Right lobe of liver (tissue), 6 donors: Measurements from ENCODE around the gene DCAF12. TPM values are rescaled to one million over a fixed set of nuclear protein-coding genes. Genes with fewer than 3 reads are reported as not detected.

ENCODE experiments used
- ATAC-seq, 4 donors: fragments of 200-7000 bp; cut with Tn5 transposase; one replicate each; pipeline ENCODE4 v1.9.1; 2020; ENCODE audit warnings: mild to moderate bottlenecking in 4 of 4, moderate library complexity in 4 of 4
- DNase-seq, 3 donors: peaks; one replicate each; pipeline ENCODE4 v3.0.0-alpha.2; 2020
- H3K27ac ChIP-seq, 3 donors: fragments of 200-600 bp; one replicate each; pipeline ENCODE4 v1.8.0; 2022
- H3K27me3 ChIP-seq, 2 donors: fragments of 200-600 bp; one replicate each; pipeline ENCODE4 v1.8.0; 2022
- H3K36me3 ChIP-seq, 4 donors: fragments of 200-600 bp; sonication (generic) in 1 of 4; one replicate each; pipeline versions ENCODE4 v1.5.1 to v1.8.0; 2017 to 2022; ENCODE audit warnings: control low read depth in 1 of 4
- H3K4me1 ChIP-seq, 4 donors: fragments of 200-600 bp; sonication (generic) in 1 of 4; one replicate each; pipeline versions ENCODE4 v1.5.1 to v1.8.0; 2017 to 2022; ENCODE audit warnings: control low read depth in 1 of 4
- H3K4me3 ChIP-seq, 3 donors: fragments of 200-600 bp; one replicate each; pipeline ENCODE4 v1.8.0; 2022
- H3K9me3 ChIP-seq, 4 donors: fragments of 200-600 bp; sonication (generic) in 1 of 4; one replicate each; pipeline versions ENCODE4 v1.5.1 to v1.8.0; 2017 to 2022; ENCODE audit warnings: control low read depth in 1 of 4
- POLR2A ChIP-seq: fragments of 450-650 bp; IDR thresholded peaks from one replicate; pipeline ENCODE4 v1.6.1; 2017; ENCODE audit warnings: antibody characterized with exemption, mild to moderate bottlenecking
- WGBS: methylation state at CpG from one replicate; pipeline ENCODE4 v1.1.6; 2018; ENCODE audit warnings: low coverage, low lambda C conversion rate; ENCODE audit not compliant: insufficient coverage; ENCODE audit errors: missing lambda C conversion rate; 5-methylcytosine and 5-hydroxymethylcytosine counted together
- intact Hi-C, 2 donors: fragments of 100-400 bp; cut with DNase I; formaldehyde crosslinking; loops; one replicate each; pipeline versions ENCODE4 v1.11.2 to v1.14.1; 2022
- total RNA-seq, 6 experiments: library from RNA; depleted of rRNA in 2 of 6; stranded (reverse); fragments of >200 nt in 2 of 6; fragmentation: NEBNext Ultra II Directional in 3 of 6; extraction: Animal tissue kit (Norgen Biotek cat#: 25700) in 3 of 6; gene quantifications; one replicate each; pipeline versions ENCODE4 v1.1.0 to v1.2.4, GENCODE V29; 2016 to 2023
- TF ChIP-seq, protein P1 (sequence below), 4 donors: fragments of 200-600 bp in 3 of 4; fragments of 450-650 bp in 1 of 4; IDR thresholded peaks; one replicate each; pipeline versions ENCODE4 v1.5.1 to v1.8.0; 2016 to 2022; ENCODE audit warnings: antibody characterized with exemption in 4 of 4, mild to moderate bottlenecking in 2 of 4
- donor health status: DM: no; HTN: yes; CAD: no.
- donor health status: DM: no; HTN: no; CAD: no.
- donor health status: DM: no; HTN: no; CAD: no.
- donor health status: DM: no; HTN: yes; CAD: no.
- donor health status: DM: no; HTN: yes; CAD: no.

Gene DCAF12
- total RNA-seq, 6 experiments from 2014 or later: 14.9 to 21.0 (median 17.5) TPM

DNA sequence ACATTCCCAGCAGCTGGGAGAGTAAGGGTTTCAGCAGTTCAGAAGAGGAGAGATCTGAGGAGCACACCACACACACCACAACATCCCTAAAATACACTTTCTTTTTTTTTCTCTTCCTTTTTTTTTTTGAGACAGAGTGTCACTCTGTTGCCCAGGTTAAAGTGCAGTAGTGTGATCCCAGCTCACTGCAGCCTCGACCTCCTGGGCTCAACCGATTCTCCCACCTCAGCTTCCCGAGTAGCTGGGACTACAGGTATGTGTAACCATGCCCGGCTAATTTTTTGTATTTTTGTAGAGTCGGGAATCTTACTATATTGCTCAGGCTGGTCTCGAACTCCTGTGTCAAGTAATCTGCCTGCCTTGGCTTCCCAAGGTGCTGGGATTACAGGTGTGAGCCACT, 42.6 kb upstream of the DCAF12 start:
- TF ChIP-seq POLR2A: no peak
- TF ChIP-seq, protein P1, sequence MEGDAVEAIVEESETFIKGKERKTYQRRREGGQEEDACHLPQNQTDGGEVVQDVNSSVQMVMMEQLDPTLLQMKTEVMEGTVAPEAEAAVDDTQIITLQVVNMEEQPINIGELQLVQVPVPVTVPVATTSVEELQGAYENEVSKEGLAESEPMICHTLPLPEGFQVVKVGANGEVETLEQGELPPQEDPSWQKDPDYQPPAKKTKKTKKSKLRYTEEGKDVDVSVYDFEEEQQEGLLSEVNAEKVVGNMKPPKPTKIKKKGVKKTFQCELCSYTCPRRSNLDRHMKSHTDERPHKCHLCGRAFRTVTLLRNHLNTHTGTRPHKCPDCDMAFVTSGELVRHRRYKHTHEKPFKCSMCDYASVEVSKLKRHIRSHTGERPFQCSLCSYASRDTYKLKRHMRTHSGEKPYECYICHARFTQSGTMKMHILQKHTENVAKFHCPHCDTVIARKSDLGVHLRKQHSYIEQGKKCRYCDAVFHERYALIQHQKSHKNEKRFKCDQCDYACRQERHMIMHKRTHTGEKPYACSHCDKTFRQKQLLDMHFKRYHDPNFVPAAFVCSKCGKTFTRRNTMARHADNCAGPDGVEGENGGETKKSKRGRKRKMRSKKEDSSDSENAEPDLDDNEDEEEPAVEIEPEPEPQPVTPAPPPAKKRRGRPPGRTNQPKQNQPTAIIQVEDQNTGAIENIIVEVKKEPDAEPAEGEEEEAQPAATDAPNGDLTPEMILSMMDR (IDR thresholded peaks at IDR 0.05): no peak
- Histone ChIP-seq H3K27ac (no peak overlapping the region), H3K4me3 (no peak overlapping the region), H3K9me3 (no peaks in the 10 kb centered on the region), H3K36me3 (no peaks in the 10 kb centered on the region), H3K27me3 (no peaks in the 10 kb centered on the region), H3K4me1 (no peaks in the 10 kb centered on the region)
- WGBS: 52% methylated on average over 6 of the region's 6 CpGs
- ATAC-seq: no peak
- intact Hi-C loops: no loop called here
- no peak for DNase-seq

DNA sequence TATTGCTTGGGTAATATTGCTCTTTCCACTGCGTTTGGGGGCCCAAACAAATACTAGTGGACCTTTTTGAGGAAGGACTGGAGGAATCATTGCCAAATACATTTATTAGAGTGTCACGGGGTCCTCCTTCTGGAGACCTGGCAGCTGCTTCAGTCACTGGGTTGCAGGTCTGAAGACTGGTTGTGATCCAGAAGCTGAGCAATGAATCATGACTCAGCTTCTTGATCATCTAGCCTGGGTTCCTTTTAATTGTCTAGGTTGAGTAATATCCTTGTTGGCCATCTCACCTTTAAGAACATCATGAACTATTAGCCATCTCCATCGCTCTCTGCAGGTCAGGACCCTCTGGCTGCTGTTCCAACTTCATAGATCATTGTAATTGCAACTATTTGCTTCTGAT, 36.9 kb upstream of the DCAF12 start:
- no peaks in the 10 kb centered on the region for H3K27me3 ChIP-seq
- no peaks in the 10 kb centered on the region for H3K9me3 ChIP-seq
- no peak overlapping the region for H3K4me3 ChIP-seq
- no peak overlapping the region for H3K27ac ChIP-seq
- intact Hi-C loops: no loop called here
- ATAC-seq (no peak), DNase-seq (no peak)
- peaks cover 0 to 3% (median 0%) of the 10 kb centered on the region in 4 donors for H3K4me1 ChIP-seq
- no peaks in the 10 kb centered on the region for H3K36me3 ChIP-seq
- 83% methylated on average over 2 of the region's 3 CpGs for WGBS
- no peak for TF ChIP-seq POLR2A

DNA sequence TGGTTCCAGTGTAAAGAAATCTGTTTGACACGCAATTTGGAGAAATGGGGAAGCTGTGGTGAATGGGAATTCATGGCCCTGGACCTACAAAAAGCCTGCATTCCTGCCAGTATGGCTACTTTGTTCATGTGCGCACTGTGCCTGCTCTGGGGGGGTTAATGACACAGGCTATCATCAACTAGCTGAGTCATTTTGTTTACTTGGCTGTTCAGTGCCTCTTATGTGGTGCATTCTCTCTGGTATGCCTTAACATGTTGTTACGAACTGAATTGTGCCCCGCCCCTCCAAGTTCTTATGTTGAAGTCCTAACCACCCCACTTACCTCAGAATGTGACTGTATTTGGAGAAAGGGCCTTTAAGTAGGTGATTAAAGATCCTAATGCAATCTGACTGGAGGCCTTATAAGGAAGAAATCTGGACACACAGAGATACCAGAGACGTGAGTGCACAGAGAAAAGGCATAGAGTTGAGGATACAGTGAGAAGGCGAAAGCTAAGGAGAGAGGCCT, 31.9 kb upstream of the DCAF12 start:
- Histone ChIP-seq H3K9me3 (no peaks in the 10 kb centered on the region), H3K27me3 (no peaks in the 10 kb centered on the region), H3K36me3 (no peaks in the 10 kb centered on the region), H3K4me3 (no peak overlapping the region), H3K27ac (peak overlapping the region in 1 of 3 donors; percentile 18), H3K4me1 (peaks cover 0 to 5% (median 0%) of the 10 kb centered on the region in 4 donors)
- WGBS: 93% methylated on average over 5 of the region's 6 CpGs
- TF ChIP-seq POLR2A: no peak
- TF ChIP-seq, protein P1 (IDR thresholded peaks at IDR 0.05): no peak
- DNase-seq (no peak), ATAC-seq (peak; percentile 52 to 93 (median 58))
- intact Hi-C loops: no loop called here

DNA sequence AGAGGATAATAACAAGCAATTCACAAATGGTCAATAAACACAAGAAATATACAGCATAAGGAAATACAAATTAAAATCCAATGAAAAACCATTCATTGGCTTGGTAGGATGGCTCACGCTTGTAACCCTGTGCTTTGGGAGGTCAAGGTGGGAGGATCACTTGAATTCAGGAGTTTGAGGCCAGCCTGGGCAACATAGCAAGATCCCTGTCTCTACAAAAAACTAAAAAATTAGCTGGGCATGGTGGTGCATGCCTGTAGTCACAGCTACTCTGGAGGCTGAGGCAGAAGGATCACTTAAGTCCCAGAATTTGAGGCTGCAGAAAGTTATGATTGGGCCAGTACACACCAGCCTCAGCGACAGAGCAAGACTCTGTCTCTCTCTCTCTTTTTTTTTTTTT, 31.4 kb upstream of the DCAF12 start:
- no peak for TF ChIP-seq POLR2A
- TF ChIP-seq, protein P1 (IDR thresholded peaks at IDR 0.05): no peak
- no peak overlapping the region for H3K4me3 ChIP-seq
- WGBS: 75% methylated on average over 2 of the region's 2 CpGs
- no peak overlapping the region for H3K27ac ChIP-seq
- H3K9me3 ChIP-seq: no peaks in the 10 kb centered on the region
- ATAC-seq (no peak), DNase-seq (no peak)
- intact Hi-C loops: no loop called here
- H3K27me3 ChIP-seq: no peaks in the 10 kb centered on the region
- H3K36me3 ChIP-seq: no peaks in the 10 kb centered on the region
- peaks cover 0 to 5% (median 0%) of the 10 kb centered on the region in 4 donors for H3K4me1 ChIP-seq

DNA sequence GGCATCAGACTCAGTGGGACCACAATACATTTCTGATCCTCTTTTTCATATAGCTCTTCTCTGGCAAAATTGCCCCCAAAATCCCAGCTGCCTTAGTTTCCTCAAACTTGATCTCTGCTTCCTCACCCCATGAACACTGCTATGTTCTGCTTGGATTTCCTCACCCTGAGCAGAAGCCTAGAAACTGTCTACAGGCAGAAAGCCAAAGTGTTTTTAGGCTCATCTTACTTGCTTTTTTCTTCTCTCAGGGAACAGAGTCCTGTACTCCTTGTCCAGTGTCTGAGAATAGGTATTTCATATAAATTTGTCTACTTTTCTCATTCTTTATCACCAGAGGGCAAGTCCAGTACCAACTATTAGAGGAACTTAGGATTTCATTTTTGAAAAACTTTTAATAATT, 30.8 kb upstream of the DCAF12 start:
- Histone ChIP-seq H3K4me1 (peaks cover 0 to 5% (median 0%) of the 10 kb centered on the region in 4 donors), H3K36me3 (no peaks in the 10 kb centered on the region), H3K4me3 (no peak overlapping the region), H3K9me3 (no peaks in the 10 kb centered on the region), H3K27ac (no peak overlapping the region), H3K27me3 (no peaks in the 10 kb centered on the region)
- DNase-seq (no peak), ATAC-seq (no peak)
- TF ChIP-seq, protein P1 (IDR thresholded peaks at IDR 0.05): no peak
- no peak for TF ChIP-seq POLR2A
- intact Hi-C loops: no loop called here
